ENCODE results near the gene GPATCH3. TPM values are rescaled to one million over a fixed set of nuclear protein-coding genes. Genes with fewer than 3 reads are reported as not detected.

The GPATCH3 gene
- total RNA-seq, 1 donor from 2014 or later, result 12.1 TPM

DNA sequence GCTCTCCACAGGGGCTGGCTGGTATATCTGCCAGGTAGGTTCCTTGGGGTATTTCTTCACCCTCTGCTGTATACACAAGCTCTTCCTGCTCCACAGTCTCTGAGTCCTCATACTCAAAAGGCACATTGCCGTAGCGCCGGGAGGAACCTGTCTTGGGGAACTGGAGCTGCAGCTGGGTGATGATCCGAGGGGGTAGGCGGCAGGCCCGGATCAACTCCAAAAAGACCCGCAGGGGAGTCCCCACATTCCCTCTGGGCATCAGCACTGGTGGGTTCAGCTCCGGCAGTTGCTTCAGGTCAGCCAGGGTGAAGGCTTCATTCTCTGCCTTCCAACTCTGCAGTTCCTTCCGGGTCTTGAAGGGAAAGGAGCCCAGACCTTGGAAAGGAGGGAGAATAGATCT lies 2.9 kb downstream of the GPATCH3 start:
- H3K36me3 ChIP-seq (ENCODE audit: control insufficient read depth, insufficient read depth, low read length), result peaks cover 4% of the 10 kb centered on the region
- H3K4me3 ChIP-seq (ENCODE audit: low read depth, low read length), result no peak overlapping the region
- no peak for DNase-seq (ENCODE audit: low read depth)
- no peaks in the 10 kb centered on the region for H3K27me3 ChIP-seq (ENCODE audit: control insufficient read depth, insufficient read depth, low read length)
- TF ChIP-seq, protein P1, sequence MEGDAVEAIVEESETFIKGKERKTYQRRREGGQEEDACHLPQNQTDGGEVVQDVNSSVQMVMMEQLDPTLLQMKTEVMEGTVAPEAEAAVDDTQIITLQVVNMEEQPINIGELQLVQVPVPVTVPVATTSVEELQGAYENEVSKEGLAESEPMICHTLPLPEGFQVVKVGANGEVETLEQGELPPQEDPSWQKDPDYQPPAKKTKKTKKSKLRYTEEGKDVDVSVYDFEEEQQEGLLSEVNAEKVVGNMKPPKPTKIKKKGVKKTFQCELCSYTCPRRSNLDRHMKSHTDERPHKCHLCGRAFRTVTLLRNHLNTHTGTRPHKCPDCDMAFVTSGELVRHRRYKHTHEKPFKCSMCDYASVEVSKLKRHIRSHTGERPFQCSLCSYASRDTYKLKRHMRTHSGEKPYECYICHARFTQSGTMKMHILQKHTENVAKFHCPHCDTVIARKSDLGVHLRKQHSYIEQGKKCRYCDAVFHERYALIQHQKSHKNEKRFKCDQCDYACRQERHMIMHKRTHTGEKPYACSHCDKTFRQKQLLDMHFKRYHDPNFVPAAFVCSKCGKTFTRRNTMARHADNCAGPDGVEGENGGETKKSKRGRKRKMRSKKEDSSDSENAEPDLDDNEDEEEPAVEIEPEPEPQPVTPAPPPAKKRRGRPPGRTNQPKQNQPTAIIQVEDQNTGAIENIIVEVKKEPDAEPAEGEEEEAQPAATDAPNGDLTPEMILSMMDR (IDR thresholded peaks at IDR 0.05; ENCODE audit: insufficient read depth, low read length, poor library complexity, severe bottlenecking), result no peak

DNA sequence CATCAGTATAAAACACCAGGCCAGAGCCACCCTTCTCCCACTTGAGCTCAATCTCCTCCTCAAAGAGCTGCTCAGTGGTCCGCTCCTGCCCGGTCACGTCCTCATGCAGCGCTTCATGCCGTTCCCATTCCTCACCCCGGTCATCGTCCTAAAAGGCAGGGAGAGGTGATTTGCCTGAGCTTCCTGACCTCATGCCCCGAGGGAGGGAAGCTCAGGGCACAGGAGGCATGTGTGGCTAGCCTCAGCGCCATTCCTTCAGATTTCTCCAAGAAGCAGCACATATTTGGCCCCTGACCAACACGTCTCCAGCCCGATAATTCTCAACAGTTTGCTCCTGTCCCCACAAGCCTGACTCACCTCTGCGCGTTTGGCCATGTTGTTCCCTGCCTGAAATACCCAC lies 6.0 kb downstream of the GPATCH3 start:
- peaks cover 4% of the 10 kb centered on the region for H3K36me3 ChIP-seq (ENCODE audit: control insufficient read depth, insufficient read depth, low read length)
- H3K4me3 ChIP-seq (ENCODE audit: low read depth, low read length), result no peak overlapping the region
- no peaks in the 10 kb centered on the region for H3K27me3 ChIP-seq (ENCODE audit: control insufficient read depth, insufficient read depth, low read length)

GRCh38 chr1:26890467-26890796 lies 9.8 kb downstream of the GPATCH3 start:
- Histone ChIP-seq H3K36me3 (ENCODE audit: control insufficient read depth, insufficient read depth, low read length) (peaks cover 3% of the 10 kb centered on the region), H3K27me3 (ENCODE audit: control insufficient read depth, insufficient read depth, low read length) (no peaks in the 10 kb centered on the region), H3K4me3 (ENCODE audit: low read depth, low read length) (peak overlapping the region; percentile 71)
- DNase-seq (ENCODE audit: low read depth), result no peak
- TF ChIP-seq, protein P1 (IDR thresholded peaks at IDR 0.05; ENCODE audit: insufficient read depth, low read length, poor library complexity, severe bottlenecking), result no peak

More for the DNA sequence above, 6.0 kb downstream of the GPATCH3 start:
- TF ChIP-seq, protein P1 (IDR thresholded peaks at IDR 0.05; ENCODE audit: insufficient read depth, low read length, poor library complexity, severe bottlenecking), result no peak
- DNase-seq (ENCODE audit: low read depth), result no peak

DNA sequence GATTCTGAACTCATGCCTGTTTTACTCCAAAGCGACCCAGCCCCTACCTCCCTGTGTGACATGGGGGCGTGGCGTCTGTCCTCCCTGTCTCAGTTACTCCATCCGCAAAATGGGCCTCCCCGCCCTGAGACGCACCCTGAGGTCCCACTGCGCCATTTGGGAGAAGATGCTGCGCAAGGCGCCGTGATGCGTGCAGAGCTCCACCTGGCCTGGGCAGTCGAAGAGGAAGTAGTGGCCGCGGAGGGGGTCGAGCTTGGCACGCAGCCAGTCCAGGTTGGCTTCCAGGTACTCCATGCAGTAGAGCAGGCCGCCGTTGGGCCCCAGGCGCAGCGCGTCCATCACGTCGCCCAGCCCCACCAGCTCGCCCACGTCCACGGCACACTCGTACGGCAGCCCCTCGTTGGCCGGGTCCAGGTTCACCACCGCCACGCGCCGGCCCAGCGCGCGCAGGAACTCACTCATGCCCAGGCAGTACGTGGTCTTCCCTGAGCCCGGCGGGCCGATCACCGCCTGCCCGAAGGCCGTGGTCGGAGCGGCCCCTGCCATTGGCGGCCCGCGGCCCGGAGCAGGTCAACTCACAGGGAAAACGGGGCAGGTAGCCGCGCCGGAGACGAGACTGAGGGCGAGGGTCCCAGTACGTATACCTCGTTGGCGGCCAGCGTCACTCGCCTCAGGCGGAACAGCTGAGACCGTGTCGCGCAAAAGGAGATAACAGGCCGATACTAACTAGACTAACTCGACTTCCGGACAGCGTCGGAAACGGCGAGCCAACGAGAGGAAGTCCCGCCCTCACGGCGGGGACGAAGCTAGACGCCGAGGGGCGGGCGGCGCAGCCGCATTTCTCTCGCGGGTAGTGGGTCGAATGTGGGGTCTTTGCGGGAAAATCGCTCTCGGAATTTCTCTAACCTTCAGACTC lies 10.5 kb downstream of the GPATCH3 start, which contains the start of gene GPN2:
Gene GPN2 (minus strand): TSS at position 733 of the 916 bp plus-strand sequence. CDS start 187 bp downstream, at position 546.
- Histone ChIP-seq H3K36me3 (ENCODE audit: control insufficient read depth, insufficient read depth, low read length) (peaks cover 3% of the 10 kb centered on the region), H3K27me3 (ENCODE audit: control insufficient read depth, insufficient read depth, low read length) (no peaks in the 10 kb centered on the region), H3K4me3 (ENCODE audit: low read depth, low read length) (peak within 1 kb of the TSS; percentile 71)
- DNase-seq (ENCODE audit: low read depth), result peak; percentile 28
- TF ChIP-seq, protein P1 (IDR thresholded peaks at IDR 0.05; ENCODE audit: insufficient read depth, low read length, poor library complexity, severe bottlenecking), result no peak

- H3K27me3 ChIP-seq (ENCODE audit: control insufficient read depth, insufficient read depth, low read length), result no peaks in the 10 kb centered on the region
- TF ChIP-seq, protein P1 (IDR thresholded peaks at IDR 0.05; ENCODE audit: insufficient read depth, low read length, poor library complexity, severe bottlenecking), result no peak
- DNase-seq (ENCODE audit: low read depth), result no peak
- H3K36me3 ChIP-seq (ENCODE audit: control insufficient read depth, insufficient read depth, low read length), result peaks cover 2% of the 10 kb centered on the region
- H3K4me3 ChIP-seq (ENCODE audit: low read depth, low read length), result no peak overlapping the region
These were observed 12.0 kb downstream of the GPATCH3 start for GRCh38 chr1:26888231-26888630.
